ENCODE results near the gene ACOT8. TPM values are rescaled to one million over a fixed set of nuclear protein-coding genes. Genes with fewer than 3 reads are reported as not detected.

The ACOT8 gene
- total and polyA plus RNA-seq, 2 of the 4 experiments (the other 2 are of a cell fraction): 29.8 to 47.5 TPM

DNA sequence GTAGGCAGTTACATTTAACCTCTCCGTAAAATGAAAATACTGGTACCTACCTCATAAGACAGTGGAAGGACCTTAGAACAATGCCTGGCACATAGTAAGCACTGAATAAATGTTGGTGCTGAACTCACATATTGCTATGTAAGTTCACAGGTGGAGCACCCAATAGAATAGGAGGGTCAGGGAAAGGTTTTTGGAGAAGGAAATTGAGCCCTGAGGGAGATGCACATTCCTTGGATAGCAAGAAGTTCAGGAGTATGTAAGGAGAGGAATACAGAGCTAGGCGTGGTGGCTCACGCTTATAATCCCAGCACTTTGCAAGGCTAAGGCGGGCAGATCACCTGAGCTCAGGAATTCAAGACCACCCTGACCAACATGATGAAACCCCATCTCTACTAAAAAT lies 37.7 kb downstream of the ACOT8 start:
- POLR2A ChIA-PET (ENCODE audit: unreplicated experiment): no interaction called here
- DNase-seq: no peak
- H2AK5ac ChIP-seq (ENCODE audit: low read depth, low read length): no peak overlapping the region

More for the DNA sequence above, 37.7 kb downstream of the ACOT8 start:
- no peak for ATAC-seq (ENCODE audit: low read depth)
- H3K36me3 ChIP-seq (ENCODE audit: control insufficient read depth, insufficient read depth, low read length): no peaks in the 10 kb centered on the region; the same call in 1 of the 2 replicates
- H3K23ac ChIP-seq (ENCODE audit: low read depth, low read length): no peak overlapping the region
- H3K27ac ChIP-seq (ENCODE audit: insufficient read depth, low read length): no peak overlapping the region
- H4K91ac ChIP-seq (ENCODE audit: insufficient read depth, low read depth, low read length): no peak overlapping the region
- intact Hi-C loops (cut with micrococcal nuclease): no loop called here
- CTCF ChIA-PET: no interaction called here
- H2BK20ac ChIP-seq (ENCODE audit: low read depth, low read length): no peak overlapping the region
- no peak overlapping the region for H2AK9ac ChIP-seq (replicated peaks; ENCODE audit: low read depth, low read length, poor library complexity)
- H3K27me3 ChIP-seq (ENCODE audit: control insufficient read depth, insufficient read depth, low read length): peaks cover 2% of the 10 kb centered on the region; the same call in 1 of the 2 replicates
- H3K79me1 ChIP-seq (ENCODE audit: low read depth in 1 of 2, low read length in 2 of 2): peaks cover 8 to 22% of the 10 kb centered on the region in 2 experiments
- dilution Hi-C loops (cut with HindIII; ENCODE audit: low sequenced_read_pairs, unreplicated experiment): no loop called here
- H3K4me3 ChIP-seq (ENCODE audit: insufficient read depth, low read depth, low read length): no peak overlapping the region
- no peak overlapping the region for H3K14ac ChIP-seq (replicated peaks; ENCODE audit: low read depth, low read length)
- no peak overlapping the region for H3K56ac ChIP-seq (ENCODE audit: extremely low read depth, insufficient read depth, low read length)
- no peak overlapping the region for H3K9ac ChIP-seq (ENCODE audit: low read depth, low read length)
- no peaks in the 10 kb centered on the region for H3K9me3 ChIP-seq (ENCODE audit: control insufficient read depth, insufficient read depth, low read length)
- no peak overlapping the region for H3K4ac ChIP-seq (ENCODE audit: low read depth, low read length)
- H4K5ac ChIP-seq (ENCODE audit: low read depth, low read length): no peak overlapping the region
- no peak overlapping the region for H3K4me2 ChIP-seq (ENCODE audit: low read depth, low read length)
- WGBS, 2 experiments (ENCODE audit: extremely low coverage in 2 of 2, insufficient read length in 1 of 2): no CpG with 5 or more reads among the region's 4 CpGs
- TF ChIP-seq RFX5 (IDR thresholded peaks at IDR 0.05; ENCODE audit: low read depth, low read length) (no peak), POLR2A (IDR thresholded peaks at IDR 0.05; ENCODE audit: low read depth, low read length) (no peak), FOS (IDR thresholded peaks at IDR 0.05; ENCODE audit: low read depth, low read length) (no peak), RAD21 (IDR thresholded peaks at IDR 0.05; ENCODE audit: low read length) (no peak), CHD1 (IDR thresholded peaks at IDR 0.05; ENCODE audit: low read depth, low read length) (no peak), CEBPB (IDR thresholded peaks at IDR 0.05; ENCODE audit: low read depth, low read length) (no peak), SMC3 (IDR thresholded peaks at IDR 0.05; ENCODE audit: low read depth, low read length) (no peak)
- H2BK5ac ChIP-seq (ENCODE audit: low read depth, low read length, poor library complexity, severe bottlenecking): no peak overlapping the region
- H4K20me1 ChIP-seq (ENCODE audit: insufficient read depth, low read length): peaks cover 12% of the 10 kb centered on the region; the same call in 1 of the 2 replicates
- in situ Hi-C loops (cut with MboI; ENCODE audit: low sequenced_read_pairs): no loop called here
- no peak overlapping the region for H2BK15ac ChIP-seq (ENCODE audit: low read depth, low read length)
- no peak overlapping the region for H3K18ac ChIP-seq (ENCODE audit: low read depth, low read length)
- no peak overlapping the region for H2AFZ ChIP-seq (replicated peaks; ENCODE audit: low read length, poor library complexity)
- peaks cover 12% of the 10 kb centered on the region; the same call in 1 of the 2 replicates for H3K9me1 ChIP-seq (ENCODE audit: insufficient read depth, low read length)
- H2BK120ac ChIP-seq (ENCODE audit: low read depth, low read length): no peak overlapping the region
- no TSS peak for BruUV-seq (replicated peaks)
- H3K4me1 ChIP-seq (ENCODE audit: control insufficient read depth, insufficient read depth, low read length): peaks cover 14% of the 10 kb centered on the region
- no peak overlapping the region for H4K8ac ChIP-seq (ENCODE audit: low read depth in 2 of 2, low read length in 2 of 2)

All from IMR-90 (cell line).